Lower leg skin (tissue), 4 donors: Measurements from ENCODE around the gene XRRA1. TPM values are rescaled to one million over a fixed set of nuclear protein-coding genes. Genes with fewer than 3 reads are reported as not detected.

Experiments
- DNase-seq, 2 donors: peaks; one replicate each; pipeline ENCODE4 v3.0.0-alpha.2; 2019; ENCODE audit warnings: low spot score in 2 of 2
- H3K4me3 ChIP-seq: fragments of 200-600 bp; sonication (generic); 2 replicates; pipeline ENCODE4 v1.5.1; 2017; ENCODE audit warnings: mild to moderate bottlenecking, low read depth; ENCODE audit not compliant: poor library complexity, severe bottlenecking
- POLR2A ChIP-seq, 2 donors: fragments of 450-650 bp; IDR thresholded peaks; one replicate each; pipeline ENCODE4 v1.6.1; 2016 to 2017; ENCODE audit warnings: antibody characterized with exemption in 2 of 2, mild to moderate bottlenecking in 1 of 2, moderate library complexity in 1 of 2
- WGBS, 2 donors: methylation state at CpG; one replicate each; pipeline ENCODE4 v1.1.5; 2018; 5-methylcytosine and 5-hydroxymethylcytosine counted together
- intact Hi-C: fragments of 100-400 bp; cut with DNase I; formaldehyde crosslinking; loops from one replicate; pipeline ENCODE4 v1.15.0; 2023; ENCODE audit warnings: low total_unique reads
- total RNA-seq, 4 donors: library from RNA; depleted of rRNA; stranded (reverse); fragments of >200 nt; gene quantifications; one replicate each; pipeline ENCODE4 v1.1.0, GENCODE V29; 2016
- TF ChIP-seq, protein P1 (sequence below), 3 donors: fragments of 450-650 bp; IDR thresholded peaks; one replicate each; pipeline ENCODE4 v1.5.1; 2016; ENCODE audit warnings: antibody characterized with exemption in 3 of 3, mild to moderate bottlenecking in 3 of 3, moderate library complexity in 2 of 3

XRRA1 gene
- total RNA-seq, 4 donors from 2014 or later: 7.0 to 17.4 (median 13.2) TPM

DNA sequence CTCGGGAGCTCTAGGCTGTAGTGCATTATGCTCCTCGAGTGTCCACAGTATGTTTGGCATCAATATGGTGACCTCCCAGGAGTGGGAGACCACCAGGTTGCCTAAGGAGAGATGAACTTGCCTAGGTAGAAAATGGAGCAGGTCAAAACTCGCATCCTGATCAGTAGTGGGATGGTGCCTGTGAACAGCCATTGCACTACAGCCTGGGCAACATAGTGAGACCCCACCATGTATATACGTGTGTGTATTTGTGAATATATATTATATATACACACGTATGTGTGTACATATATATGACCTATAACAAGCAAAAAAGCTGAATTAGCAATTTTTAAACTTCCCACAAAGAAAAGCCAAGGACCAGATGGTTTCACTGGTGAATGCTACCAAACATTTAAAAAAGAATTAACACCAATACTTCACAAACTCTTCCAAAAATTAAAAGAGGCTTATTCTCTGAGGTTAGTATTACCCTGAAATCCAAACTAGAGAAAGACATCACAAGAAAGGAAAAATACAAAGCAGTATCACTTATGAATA is 102.8 kb downstream of the XRRA1 start:
- no peak for DNase-seq
- 98 to 99% methylated on average over 5 of the region's 5 CpGs for WGBS, 2 donors
- TF ChIP-seq POLR2A (IDR thresholded peaks at IDR 0.05): no peak
- TF ChIP-seq, protein P1, sequence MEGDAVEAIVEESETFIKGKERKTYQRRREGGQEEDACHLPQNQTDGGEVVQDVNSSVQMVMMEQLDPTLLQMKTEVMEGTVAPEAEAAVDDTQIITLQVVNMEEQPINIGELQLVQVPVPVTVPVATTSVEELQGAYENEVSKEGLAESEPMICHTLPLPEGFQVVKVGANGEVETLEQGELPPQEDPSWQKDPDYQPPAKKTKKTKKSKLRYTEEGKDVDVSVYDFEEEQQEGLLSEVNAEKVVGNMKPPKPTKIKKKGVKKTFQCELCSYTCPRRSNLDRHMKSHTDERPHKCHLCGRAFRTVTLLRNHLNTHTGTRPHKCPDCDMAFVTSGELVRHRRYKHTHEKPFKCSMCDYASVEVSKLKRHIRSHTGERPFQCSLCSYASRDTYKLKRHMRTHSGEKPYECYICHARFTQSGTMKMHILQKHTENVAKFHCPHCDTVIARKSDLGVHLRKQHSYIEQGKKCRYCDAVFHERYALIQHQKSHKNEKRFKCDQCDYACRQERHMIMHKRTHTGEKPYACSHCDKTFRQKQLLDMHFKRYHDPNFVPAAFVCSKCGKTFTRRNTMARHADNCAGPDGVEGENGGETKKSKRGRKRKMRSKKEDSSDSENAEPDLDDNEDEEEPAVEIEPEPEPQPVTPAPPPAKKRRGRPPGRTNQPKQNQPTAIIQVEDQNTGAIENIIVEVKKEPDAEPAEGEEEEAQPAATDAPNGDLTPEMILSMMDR (IDR thresholded peaks at IDR 0.05): no peak
- H3K4me3 ChIP-seq: no peak overlapping the region
- intact Hi-C loops: no loop called here

- TF ChIP-seq, protein P1 (IDR thresholded peaks at IDR 0.05): no peak
- TF ChIP-seq POLR2A (IDR thresholded peaks at IDR 0.05): no peak
- intact Hi-C loops: no loop called here
- no peak for DNase-seq
- 95 to 96% methylated on average over 4 of the region's 4 CpGs for WGBS, 2 donors
- H3K4me3 ChIP-seq: no peak overlapping the region
Observed at GRCh38 chr11:74844865-74845264, 104.0 kb downstream of the XRRA1 start.

- DNase-seq: no peak
- intact Hi-C loops: no loop called here
- no peak overlapping the region for H3K4me3 ChIP-seq
- TF ChIP-seq, protein P1 (IDR thresholded peaks at IDR 0.05): no peak
- TF ChIP-seq POLR2A (IDR thresholded peaks at IDR 0.05): no peak
- 95 to 96% methylated on average over 3 of the region's 3 CpGs for WGBS, 2 donors
Observed at GRCh38 chr11:74844072-74844471, 104.8 kb downstream of the XRRA1 start.

DNA sequence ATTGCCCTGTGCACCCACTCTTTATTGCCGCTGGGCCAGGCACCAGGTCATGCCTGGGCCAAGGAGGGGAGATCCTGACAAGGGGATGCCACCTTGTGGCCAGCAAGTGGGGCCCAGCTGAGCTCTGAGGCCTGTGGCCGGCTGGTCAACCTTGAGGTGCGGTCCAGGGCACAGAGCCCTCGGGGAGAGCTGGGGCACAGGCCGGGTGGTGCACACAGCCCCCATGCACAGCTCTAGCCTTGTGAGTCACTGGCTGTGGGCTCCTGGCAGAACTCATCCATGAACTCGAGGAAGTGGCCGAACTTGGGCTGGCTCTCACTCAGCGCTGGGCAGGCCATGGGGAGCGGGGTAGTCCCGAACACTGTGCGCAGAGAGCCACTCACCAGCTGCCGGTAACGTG is 105.9 kb downstream of the XRRA1 start:
- 96 to 98% methylated on average over 12 to 13 of the region's 13 CpGs for WGBS, 2 donors
- TF ChIP-seq, protein P1 (IDR thresholded peaks at IDR 0.05): no peak
- intact Hi-C loops: no loop called here
- DNase-seq: no peak
- H3K4me3 ChIP-seq: no peak overlapping the region

GRCh38 chr11:74840486-74840885 is 108.4 kb downstream of the XRRA1 start:
- no peak for DNase-seq

More at GRCh38 chr11:74840486-74840885, 108.4 kb downstream of the XRRA1 start:
- TF ChIP-seq, protein P1 (IDR thresholded peaks at IDR 0.05): no peak
- no peak for TF ChIP-seq POLR2A (IDR thresholded peaks at IDR 0.05)
- H3K4me3 ChIP-seq: no peak overlapping the region
- 69 to 71% methylated on average over 2 of the region's 2 CpGs for WGBS, 2 donors
- intact Hi-C loops: no loop called here
